H1 (cell line): ENCODE measurements around the gene RASAL1. TPM values are rescaled to one million over a fixed set of nuclear protein-coding genes. Genes with fewer than 3 reads are reported as not detected.

Experiments
- CTCF ChIA-PET: fragments of 300-600 bp; sonication (Branson Sonifier 250); formaldehyde crosslinking; loops from one replicate; lab custom pipeline; 2021; ENCODE audit not compliant: partially characterized antibody; lab: Charles Lee
- POLR2A ChIA-PET: fragments of 300-600 bp; sonication (Branson Sonifier 250); formaldehyde crosslinking; loops from one replicate; lab custom pipeline; 2021; ENCODE audit warnings: inconsistent platforms; ENCODE audit not compliant: partially characterized antibody; lab: Charles Lee
- DNase-seq, 2 experiments: peaks; one replicate each; pipeline versions ENCODE4 v3.0.0 to v3.0.0-alpha.2; 2010 to 2022; ENCODE audit warnings: low spot score in 2 of 2, low read depth in 1 of 2, mixed read lengths in 1 of 2
- FAIRE-seq: peaks from 2 replicates; lab custom pipeline; 2011; peaks lifted over from hg19 to GRCh38; lab: Jason Lieb, UNC
- H2AFZ ChIP-seq: 2 replicates; pipeline ENCODE4 v1.8.1; 2012; ENCODE audit warnings: low read length, inconsistent platforms
- H2AK5ac ChIP-seq: 2 replicates; pipeline ENCODE4 v1.6.1; 2013; ENCODE audit warnings: low read depth, low read length
- H2BK120ac ChIP-seq: replicated peaks from 2 replicates; pipeline ENCODE3; 2013; ENCODE audit warnings: low read depth, low read length, inconsistent platforms
- H2BK12ac ChIP-seq: 2 replicates; pipeline ENCODE4 v1.6.1; 2013; ENCODE audit warnings: low read depth, low read length
- H2BK15ac ChIP-seq: 2 replicates; pipeline ENCODE4 v1.6.1; 2013; ENCODE audit warnings: low read length
- H2BK20ac ChIP-seq: 2 replicates; pipeline ENCODE4 v1.6.1; 2013; ENCODE audit warnings: low read length
- H2BK5ac ChIP-seq: 2 replicates; pipeline ENCODE4 v1.6.1; 2013; ENCODE audit warnings: low read depth, low read length
- H3K14ac ChIP-seq: 2 replicates; pipeline ENCODE4 v1.6.1; 2013; ENCODE audit warnings: inconsistent platforms; ENCODE audit not compliant: insufficient read length
- H3K18ac ChIP-seq: 2 replicates; pipeline ENCODE4 v1.6.1; 2013; ENCODE audit warnings: low read length; ENCODE audit errors: extremely low read depth
- H3K23ac ChIP-seq: 2 replicates; pipeline ENCODE4 v1.6.1; 2013; ENCODE audit warnings: inconsistent platforms; ENCODE audit not compliant: insufficient read length
- H3K23me2 ChIP-seq: 2 replicates; pipeline ENCODE4 v1.6.1; 2013; ENCODE audit warnings: low read depth, low read length
- H3K27ac ChIP-seq: 2 replicates; pipeline ENCODE4 v1.6.1; 2011; ENCODE audit warnings: low read depth, low read length, inconsistent platforms
- H3K27me3 ChIP-seq, 4 experiments: replicated peaks in 1 of 4; 1 replicate in 1 of 4; 2 replicates in 3 of 4; pipeline versions ENCODE4 v1.6.1 to v1.8.1; 2011 to 2013; ENCODE audit warnings: low read length in 3 of 4, mild to moderate bottlenecking in 3 of 4, inconsistent platforms in 2 of 4, mixed read lengths in 2 of 4, moderate library complexity in 1 of 4; ENCODE audit not compliant: control insufficient read depth in 3 of 4, insufficient read depth in 3 of 4; ENCODE audit errors: extremely low read depth in 1 of 4
- H3K36me3 ChIP-seq, 4 experiments: 2 replicates each; pipeline versions ENCODE4 v1.6.1 to v1.8.1; 2011 to 2013; ENCODE audit warnings: mild to moderate bottlenecking in 4 of 4, low read length in 3 of 4, moderate library complexity in 2 of 4, control low read depth in 1 of 4, inconsistent platforms in 1 of 4; ENCODE audit not compliant: insufficient read depth in 4 of 4, control insufficient read depth in 2 of 4
- H3K4ac ChIP-seq: replicated peaks from 2 replicates; pipeline ENCODE3; 2013; ENCODE audit warnings: low read length, low read depth, mixed read lengths, inconsistent platforms; ENCODE audit not compliant: insufficient read length
- H3K4me1 ChIP-seq, 4 experiments: replicated peaks in 1 of 4; 1 replicate in 1 of 4; 2 replicates in 3 of 4; pipeline versions ENCODE4 v1.6.1 to v1.8.1; 2011 to 2013; ENCODE audit warnings: low read length in 3 of 4, inconsistent platforms in 2 of 4, mixed read lengths in 1 of 4; ENCODE audit not compliant: insufficient read depth in 4 of 4, control insufficient read depth in 3 of 4
- H3K4me2 ChIP-seq, 2 experiments: 2 replicates each; pipeline versions ENCODE4 v1.6.1 to v1.8.1; 2011 to 2013; ENCODE audit warnings: low read depth in 2 of 2, low read length in 2 of 2, control low read depth in 1 of 2, inconsistent platforms in 1 of 2, mild to moderate bottlenecking in 1 of 2; ENCODE audit not compliant: insufficient read depth in 1 of 2
- H3K4me3 ChIP-seq, 4 experiments: fragments of 200-600, 300-600 bp in 1 of 4; sonication (generic), shearing (Covaris generic), sonication (Bioruptor Twin) in 1 of 4; 2 replicates each; pipeline versions ENCODE4 v1.5.1 to v1.8.1; 2011 to 2016; ENCODE audit warnings: low read length in 4 of 4, low read depth in 3 of 4, control low read depth in 2 of 4, inconsistent platforms in 2 of 4, mild to moderate bottlenecking in 2 of 4, mixed read lengths in 1 of 4, moderate library complexity in 1 of 4; ENCODE audit not compliant: insufficient read depth in 2 of 4; ENCODE audit errors: extremely low read depth in 1 of 4
- H3K56ac ChIP-seq: replicated peaks from 2 replicates; pipeline ENCODE3; 2013; ENCODE audit warnings: low read depth, mild to moderate bottlenecking, mixed read lengths, low read length, inconsistent platforms; ENCODE audit not compliant: insufficient read length
- H3K79me1 ChIP-seq: 2 replicates; pipeline ENCODE4 v1.6.1; 2013; ENCODE audit warnings: low read depth, low read length, control low read depth
- H3K79me2 ChIP-seq, 2 experiments: 2 replicates each; pipeline versions ENCODE4 v1.6.1 to v1.8.1; 2012 to 2013; ENCODE audit warnings: low read length in 2 of 2, mild to moderate bottlenecking in 2 of 2, inconsistent platforms in 1 of 2; ENCODE audit not compliant: insufficient read depth in 2 of 2, control insufficient read depth in 1 of 2
- H3K9ac ChIP-seq, 4 experiments: replicated peaks in 1 of 4; 1 replicate in 1 of 4; 2 replicates in 3 of 4; pipeline versions ENCODE4 v1.6.1 to v1.8.1; 2011 to 2013; ENCODE audit warnings: low read depth in 3 of 4, low read length in 3 of 4, control low read depth in 2 of 4, mild to moderate bottlenecking in 2 of 4, moderate library complexity in 2 of 4, inconsistent platforms in 1 of 4; ENCODE audit errors: extremely low read depth in 1 of 4
- H3K9me3 ChIP-seq, 2 experiments: 2 replicates each; pipeline versions ENCODE4 v1.6.1 to v1.8.1; 2012 to 2013; ENCODE audit warnings: mild to moderate bottlenecking in 2 of 2, moderate library complexity in 2 of 2, control low read depth in 1 of 2, inconsistent platforms in 1 of 2, low read depth in 1 of 2, low read length in 1 of 2, mixed read lengths in 1 of 2; ENCODE audit not compliant: insufficient read depth in 2 of 2
- H4K20me1 ChIP-seq, 2 experiments: replicated peaks in 1 of 2; 2 replicates each; pipeline versions ENCODE3 to v1.8.1; 2011 to 2013; ENCODE audit warnings: inconsistent platforms in 2 of 2, low read length in 2 of 2, mild to moderate bottlenecking in 1 of 2; ENCODE audit not compliant: insufficient read depth in 2 of 2, control insufficient read depth in 1 of 2
- H4K5ac ChIP-seq: 2 replicates; pipeline ENCODE4 v1.6.1; 2013; ENCODE audit warnings: low read length, low read depth, mixed read lengths, inconsistent platforms; ENCODE audit not compliant: insufficient read length
- H4K8ac ChIP-seq: 2 replicates; pipeline ENCODE4 v1.8.0; 2013; ENCODE audit warnings: mild to moderate bottlenecking, moderate library complexity, low read length, inconsistent platforms; ENCODE audit not compliant: insufficient read depth; ENCODE audit errors: extremely low read depth
- H4K91ac ChIP-seq: replicated peaks from 2 replicates; pipeline ENCODE3; 2013; ENCODE audit warnings: low read length, mixed read lengths, inconsistent platforms; ENCODE audit not compliant: insufficient read length
- BCL11A ChIP-seq, 2 experiments: IDR thresholded peaks; one replicate each; pipeline ENCODE4 v1.6.1; 2011; ENCODE audit warnings: low read depth in 2 of 2, low read length in 2 of 2, mild to moderate bottlenecking in 2 of 2
- CREB1 ChIP-seq: IDR thresholded peaks from 2 replicates; pipeline ENCODE4 v1.6.1; 2012; ENCODE audit warnings: inconsistent platforms
- EP300 ChIP-seq, 2 experiments: IDR thresholded peaks; 1 replicate in 1 of 2; 2 replicates in 1 of 2; pipeline ENCODE4 v1.6.1; 2011 to 2012; ENCODE audit warnings: low read depth in 2 of 2, low read length in 2 of 2, mild to moderate bottlenecking in 2 of 2, borderline replicate concordance in 1 of 2, inconsistent platforms in 1 of 2, moderate library complexity in 1 of 2
- HDAC6 ChIP-seq: IDR thresholded peaks from one replicate; pipeline ENCODE4 v1.7.1; 2012; ENCODE audit warnings: low read depth, mild to moderate bottlenecking, inconsistent platforms, low read length, moderate library complexity
- JUND ChIP-seq: IDR thresholded peaks from 2 replicates; pipeline ENCODE4 v1.6.1; 2011; ENCODE audit warnings: mild to moderate bottlenecking, improper control_type of control experiment, low read length
- KDM5A ChIP-seq: fragments of 200-600 bp; IDR thresholded peaks from 2 replicates; pipeline ENCODE4 v1.7.1; 2012; ENCODE audit warnings: mild to moderate bottlenecking, low read length, inconsistent platforms, mixed read lengths
- NANOG ChIP-seq: IDR thresholded peaks from 2 replicates; pipeline ENCODE4 v1.6.1; 2011; ENCODE audit warnings: low read length, low read depth, mild to moderate bottlenecking, inconsistent platforms; ENCODE audit not compliant: insufficient read depth, poor library complexity, severe bottlenecking
- NRF1 ChIP-seq: IDR thresholded peaks from 2 replicates; pipeline ENCODE4 v1.6.1; 2011; ENCODE audit warnings: mild to moderate bottlenecking, low read depth, low read length, improper control_type of control experiment
- SAP30 ChIP-seq: fragments of 300-600 bp; sonication (generic); IDR thresholded peaks from 2 replicates; pipeline ENCODE4 v1.7.1; 2012; ENCODE audit warnings: low read length, moderate library complexity, mild to moderate bottlenecking, inconsistent platforms; ENCODE audit not compliant: insufficient read depth, insufficient replicate concordance
- TAF7 ChIP-seq: optimal IDR thresholded peaks from 2 replicates; pipeline ENCODE3; 2011; ENCODE audit warnings: low read depth, mild to moderate bottlenecking, inconsistent platforms, low read length, moderate library complexity, borderline replicate concordance
- TBP ChIP-seq: IDR thresholded peaks from 2 replicates; pipeline ENCODE4 v1.6.1; 2011; ENCODE audit warnings: low read depth, low read length, improper control_type of control experiment
- TCF12 ChIP-seq: IDR thresholded peaks from 2 replicates; pipeline ENCODE4 v1.6.1; 2011; ENCODE audit warnings: low read depth, mild to moderate bottlenecking, low read length
- WGBS, 2 experiments: shearing (Covaris generic) in 1 of 2; methylation state at CpG; one replicate each; pipeline versions ENCODE4 v1.1.6 to v1.1.7; 2013 to 2015; ENCODE audit warnings: low lambda C conversion rate in 2 of 2, mixed read lengths in 2 of 2, inconsistent platforms in 1 of 2, low coverage in 1 of 2, missing lambda C conversion rate in 1 of 2; ENCODE audit not compliant: insufficient replicate concordance in 2 of 2, insufficient coverage in 1 of 2, insufficient read length in 1 of 2; ENCODE audit errors: extremely low coverage in 1 of 2, missing lambda C conversion rate in 1 of 2; 5-methylcytosine and 5-hydroxymethylcytosine counted together
- polyA plus RNA-seq, 7 experiments: library from polyadenylated mRNA; depleted of rRNA in 3 of 7; stranded (reverse) in 5 of 7; unstranded in 2 of 7; fragments of >200 nt in 5 of 7; fragments of 200-250 nt in 2 of 7; gene quantifications; 1 replicate in 5 of 7; 2 replicates in 1 of 7; 4 replicates in 1 of 7; pipeline versions ENCODE4 v1.2.1 to v1.2.3, GENCODE V29; 2011 to 2013; ENCODE audit warnings: missing spikeins in 2 of 7, mixed read lengths in 2 of 7
- total RNA-seq: library from RNA; stranded (reverse); fragmentation: NEBNext Ultra II Directional; extraction: Animal tissue kit (Norgen Biotek cat#: 25700); gene quantifications from 2 replicates; pipeline ENCODE4 v1.2.1, GENCODE V29; 2021
- TF ChIP-seq, protein P1 (sequence below): IDR thresholded peaks from 2 replicates; pipeline ENCODE4 v1.6.1; 2011; ENCODE audit warnings: low read depth, mild to moderate bottlenecking, low read length; ENCODE audit not compliant: insufficient read depth

Gene RASAL1
- total and polyA plus RNA-seq, 2 of the 8 experiments (the other 6 are each of a cell fraction or from before 2014, with no cell fraction given): 3.7 to 5.0 TPM

DNA sequence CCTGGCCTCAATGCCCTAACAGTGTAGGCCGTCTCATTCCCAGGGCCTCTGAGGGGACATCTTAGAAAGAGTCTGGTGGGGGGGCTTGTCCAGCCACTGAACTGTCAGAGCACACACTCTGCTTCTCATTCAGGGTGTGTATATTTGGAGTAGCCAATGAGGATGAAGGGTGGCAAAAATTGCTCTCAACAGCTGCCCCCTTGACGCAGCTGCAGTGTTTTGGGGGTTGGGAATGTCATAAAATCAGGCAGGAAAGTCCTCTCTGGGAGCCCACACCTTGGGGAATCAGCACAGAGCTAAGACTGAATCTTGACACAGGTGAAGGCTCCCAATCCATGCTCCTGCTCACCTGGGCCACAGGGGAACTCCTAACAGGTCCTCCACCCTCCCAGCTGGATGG is 1.5 kb downstream of the RASAL1 start:
- Histone ChIP-seq H3K4me3 (no peak overlapping the region), H4K20me1 (peaks cover 0 to 7% of the 10 kb centered on the region in 2 experiments), H3K4me1 (peaks cover 0 to 13% (median 10%) of the 10 kb centered on the region in 4 experiments; a peak in 6 of 7 replicates), H3K4me2 (peak overlapping the region in 1 of 2 experiments; percentile 75; a peak in 2 of 4 replicates), H3K23ac (no peak overlapping the region), H2BK12ac (no peak overlapping the region), H3K18ac (no peak overlapping the region), H2AK5ac (no peak overlapping the region), H2BK5ac (no peak overlapping the region), H3K79me2 (no peaks in the 10 kb centered on the region), H2BK120ac (no peak overlapping the region), H3K27ac (no peak overlapping the region), H4K91ac (no peak overlapping the region), H4K5ac (no peak overlapping the region), H3K56ac (no peak overlapping the region), H3K9me3 (no peaks in the 10 kb centered on the region), H3K79me1 (no peaks in the 10 kb centered on the region), H2AFZ (no peak overlapping the region), H2BK20ac (no peak overlapping the region), H3K36me3 (no peaks in the 10 kb centered on the region), H3K23me2 (peaks cover 12% of the 10 kb centered on the region; the same call in 1 of the 2 replicates), H3K14ac (no peak overlapping the region), H3K27me3 (peaks cover 0 to 13% (median 6%) of the 10 kb centered on the region in 4 experiments; a peak in 5 of 7 replicates), H3K9ac (no peak overlapping the region), H2BK15ac (no peak overlapping the region), H3K4ac (no peak overlapping the region), H4K8ac (no peak overlapping the region)
- FAIRE-seq: no peak
- ChIA-PET CTCF (interaction anchor here (0.7 to 7.8 kb wide), 20 partner anchors 9 to 216 kb away, joined by 3 to 67 read pairs (median 6); partner anchors contain the start of gene CFAP73), POLR2A (interaction anchor here (1.2 to 5.9 kb wide), 7 partner anchors 11 to 88 kb away, joined by 3 to 35 read pairs (median 4); no protein-coding TSS in a partner anchor)
- 92% methylated on average over 2 of the region's 2 CpGs; no CpG with 5 or more reads in 1 of the 2 experiments for WGBS, 2 experiments
- no peak for DNase-seq
- TF ChIP-seq EP300 (IDR thresholded peaks at IDR 0.05; ENCODE audit: borderline replicate concordance in 1 of 2, low read depth in 2 of 2, low read length in 2 of 2) (no peak), TCF12 (no peak), TBP (no peak), BCL11A (IDR thresholded peaks at IDR 0.05; ENCODE audit: low read depth in 2 of 2, low read length in 2 of 2) (no peak), HDAC6 (no peak), JUND (no peak), KDM5A (no peak), CREB1 (no peak), TAF7 (no peak), NANOG (no peak), NRF1 (no peak), SAP30 (no peak)
- TF ChIP-seq, protein P1, sequence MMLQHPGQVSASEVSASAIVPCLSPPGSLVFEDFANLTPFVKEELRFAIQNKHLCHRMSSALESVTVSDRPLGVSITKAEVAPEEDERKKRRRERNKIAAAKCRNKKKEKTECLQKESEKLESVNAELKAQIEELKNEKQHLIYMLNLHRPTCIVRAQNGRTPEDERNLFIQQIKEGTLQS: no peak
